Lower leg skin (tissue), 3 donors: Measurements from ENCODE around the gene LRP1.

Experiments used
- CTCF ChIP-seq, 3 donors: fragments of 450-650 bp; IDR thresholded peaks; one replicate each; pipeline ENCODE4 v1.5.1; 2016; ENCODE audit warnings: antibody characterized with exemption in 3 of 3, mild to moderate bottlenecking in 3 of 3, moderate library complexity in 2 of 3
- POLR2A ChIP-seq, 2 donors: fragments of 450-650 bp; IDR thresholded peaks; one replicate each; pipeline ENCODE4 v1.6.1; 2016 to 2017; ENCODE audit warnings: antibody characterized with exemption in 2 of 2, mild to moderate bottlenecking in 1 of 2, moderate library complexity in 1 of 2

GRCh38 chr12:57080855-57081254 lies 47.4 kb upstream of the LRP1 start:
- TF ChIP-seq CTCF (IDR thresholded peaks at IDR 0.05) (no peak), POLR2A (IDR thresholded peaks at IDR 0.05) (no peak)
